ENCODE data around the gene CNTNAP5.
A peak's percentile ranks its signal among the peaks of the same experiment; 100 is the strongest.

CNTNAP5 gene

GRCh38 chr2:124886216-124886615 is 861.1 kb downstream of the CNTNAP5 start:
- Histone ChIP-seq H2BK15ac (ENCODE audit: low read depth, poor library complexity, severe bottlenecking) (no peak overlapping the region), H3K14ac (ENCODE audit: low read length in 2 of 2) (no peak overlapping the region), H3K4me3 (ENCODE audit: insufficient read depth in 1 of 2, low read depth in 1 of 2, low read length in 2 of 2) (no peak overlapping the region), H3K79me1 (replicated peaks; ENCODE audit: low read length, poor library complexity, severe bottlenecking) (no peaks in the 10 kb centered on the region), H3K9me3 (ENCODE audit: control insufficient read depth, low read length) (no peaks in the 10 kb centered on the region), H2BK5ac (ENCODE audit: low read depth, low read length, poor library complexity, severe bottlenecking) (no peak overlapping the region), H3K23ac (ENCODE audit: low read length in 2 of 2) (no peak overlapping the region), H2BK120ac (ENCODE audit: low read depth, low read length) (no peak overlapping the region), H2AFZ (ENCODE audit: low read depth, low read length) (no peak overlapping the region), H3K4me1 (ENCODE audit: control insufficient read depth, insufficient read depth, low read depth, low read length) (no peaks in the 10 kb centered on the region), H3K4ac (ENCODE audit: low read depth in 1 of 2, low read length in 2 of 2) (no peak overlapping the region), H3K18ac (ENCODE audit: low read depth in 1 of 2, low read length in 2 of 2) (no peak overlapping the region), H3K27ac (ENCODE audit: low read length, poor library complexity, severe bottlenecking) (no peak overlapping the region), H2AK5ac (ENCODE audit: low read length, severe bottlenecking) (no peak overlapping the region), H3K9ac (ENCODE audit: low read length) (no peak overlapping the region), H3K27me3 (ENCODE audit: control insufficient read depth in 1 of 2, insufficient read depth in 1 of 2, low read length in 2 of 2) (no peaks in the 10 kb centered on the region), H2BK12ac (ENCODE audit: low read length in 2 of 2) (no peak overlapping the region), H3K36me3 (ENCODE audit: control insufficient read depth in 1 of 2, insufficient read depth in 2 of 2, low read depth in 1 of 2, low read length in 2 of 2) (no peaks in the 10 kb centered on the region), H4K91ac (ENCODE audit: low read length) (no peak overlapping the region), H4K8ac (ENCODE audit: low read length) (no peak overlapping the region), H3K4me2 (ENCODE audit: low read length, poor library complexity, severe bottlenecking) (no peak overlapping the region)
- no peak for DNase-seq

GRCh38 chr2:124887466-124887865 is 862.4 kb downstream of the CNTNAP5 start:
- no peak overlapping the region for H3K14ac ChIP-seq (ENCODE audit: low read length in 2 of 2)
- H2BK120ac ChIP-seq (ENCODE audit: low read depth, low read length) = no peak overlapping the region
- H3K79me1 ChIP-seq (replicated peaks; ENCODE audit: low read length, poor library complexity, severe bottlenecking) = no peaks in the 10 kb centered on the region
- no peak overlapping the region for H2BK5ac ChIP-seq (ENCODE audit: low read depth, low read length, poor library complexity, severe bottlenecking)
- no peak overlapping the region for H3K18ac ChIP-seq (ENCODE audit: low read depth in 1 of 2, low read length in 2 of 2)
- H3K23ac ChIP-seq (ENCODE audit: low read length in 2 of 2) = no peak overlapping the region
- no peak overlapping the region for H3K4me3 ChIP-seq (ENCODE audit: insufficient read depth in 1 of 2, low read depth in 1 of 2, low read length in 2 of 2)
- H3K27ac ChIP-seq (ENCODE audit: low read length, poor library complexity, severe bottlenecking) = no peak overlapping the region
- no peak overlapping the region for H3K9ac ChIP-seq (ENCODE audit: low read length)
- H2BK15ac ChIP-seq (ENCODE audit: low read depth, poor library complexity, severe bottlenecking) = no peak overlapping the region
- 90% methylated on average over 2 of the region's 3 CpGs for WGBS
- no peaks in the 10 kb centered on the region for H3K9me3 ChIP-seq (ENCODE audit: control insufficient read depth, low read length)
- no peaks in the 10 kb centered on the region for H3K27me3 ChIP-seq (ENCODE audit: control insufficient read depth in 1 of 2, insufficient read depth in 1 of 2, low read length in 2 of 2)
- no peaks in the 10 kb centered on the region for H3K4me1 ChIP-seq (ENCODE audit: control insufficient read depth, insufficient read depth, low read depth, low read length)
- H2AK5ac ChIP-seq (ENCODE audit: low read length, severe bottlenecking) = no peak overlapping the region
- no peak overlapping the region for H4K8ac ChIP-seq (ENCODE audit: low read length)
- H3K36me3 ChIP-seq (ENCODE audit: control insufficient read depth in 1 of 2, insufficient read depth in 2 of 2, low read depth in 1 of 2, low read length in 2 of 2) = no peaks in the 10 kb centered on the region
- no peak overlapping the region for H3K4ac ChIP-seq (ENCODE audit: low read depth in 1 of 2, low read length in 2 of 2)
- H2BK12ac ChIP-seq (ENCODE audit: low read length in 2 of 2) = no peak overlapping the region
- H3K4me2 ChIP-seq (ENCODE audit: low read length, poor library complexity, severe bottlenecking) = no peak overlapping the region
- no peak overlapping the region for H2AFZ ChIP-seq (ENCODE audit: low read depth, low read length)
- no peak for DNase-seq
- no peak overlapping the region for H4K91ac ChIP-seq (ENCODE audit: low read length)

- H3K23ac ChIP-seq (ENCODE audit: low read length in 2 of 2) = no peak overlapping the region
- WGBS = 83% methylated on average over 1 of the region's 1 CpG
Measured at GRCh38 chr2:124888431-124888830, 863.3 kb downstream of the CNTNAP5 start.

GRCh38 chr2:124894199-124894598 is 869.1 kb downstream of the CNTNAP5 start:
- H3K4me2 ChIP-seq (ENCODE audit: low read length, poor library complexity, severe bottlenecking) = no peak overlapping the region
- no peaks in the 10 kb centered on the region for H3K9me3 ChIP-seq (ENCODE audit: control insufficient read depth, low read length)
- no peak overlapping the region for H2AFZ ChIP-seq (ENCODE audit: low read depth, low read length)
- WGBS = 38% methylated on average over 2 of the region's 2 CpGs
- no peaks in the 10 kb centered on the region for H3K36me3 ChIP-seq (ENCODE audit: control insufficient read depth in 1 of 2, insufficient read depth in 2 of 2, low read depth in 1 of 2, low read length in 2 of 2)
- no peaks in the 10 kb centered on the region for H3K27me3 ChIP-seq (ENCODE audit: control insufficient read depth in 1 of 2, insufficient read depth in 1 of 2, low read length in 2 of 2)
- H2BK12ac ChIP-seq (ENCODE audit: low read length in 2 of 2) = no peak overlapping the region
- no peak overlapping the region for H3K4me3 ChIP-seq (ENCODE audit: insufficient read depth in 1 of 2, low read depth in 1 of 2, low read length in 2 of 2)
- H3K4me1 ChIP-seq (ENCODE audit: control insufficient read depth, insufficient read depth, low read depth, low read length) = no peaks in the 10 kb centered on the region
- H2BK5ac ChIP-seq (ENCODE audit: low read depth, low read length, poor library complexity, severe bottlenecking) = no peak overlapping the region
- H3K79me1 ChIP-seq (replicated peaks; ENCODE audit: low read length, poor library complexity, severe bottlenecking) = no peaks in the 10 kb centered on the region
- H3K9ac ChIP-seq (ENCODE audit: low read length) = no peak overlapping the region
- H3K14ac ChIP-seq (ENCODE audit: low read length in 2 of 2) = no peak overlapping the region
- no peak overlapping the region for H3K18ac ChIP-seq (ENCODE audit: low read depth in 1 of 2, low read length in 2 of 2)
- H3K23ac ChIP-seq (ENCODE audit: low read length in 2 of 2) = no peak overlapping the region
- no peak overlapping the region for H4K8ac ChIP-seq (ENCODE audit: low read length)
- H2BK120ac ChIP-seq (ENCODE audit: low read depth, low read length) = no peak overlapping the region
- no peak overlapping the region for H4K91ac ChIP-seq (ENCODE audit: low read length)
- no peak overlapping the region for H2AK5ac ChIP-seq (ENCODE audit: low read length, severe bottlenecking)
- no peak overlapping the region for H3K4ac ChIP-seq (ENCODE audit: low read depth in 1 of 2, low read length in 2 of 2)
- H2BK15ac ChIP-seq (ENCODE audit: low read depth, poor library complexity, severe bottlenecking) = no peak overlapping the region
- peak; percentile 53 for DNase-seq
- no peak overlapping the region for H3K27ac ChIP-seq (ENCODE audit: low read length, poor library complexity, severe bottlenecking)

More at GRCh38 chr2:124888431-124888830, 863.3 kb downstream of the CNTNAP5 start:
- no peak overlapping the region for H3K14ac ChIP-seq (ENCODE audit: low read length in 2 of 2)
- no peak overlapping the region for H2AFZ ChIP-seq (ENCODE audit: low read depth, low read length)
- H4K91ac ChIP-seq (ENCODE audit: low read length) = no peak overlapping the region
- H3K4me2 ChIP-seq (ENCODE audit: low read length, poor library complexity, severe bottlenecking) = no peak overlapping the region
- H2BK12ac ChIP-seq (ENCODE audit: low read length in 2 of 2) = no peak overlapping the region
- H2AK5ac ChIP-seq (ENCODE audit: low read length, severe bottlenecking) = no peak overlapping the region
- H3K4ac ChIP-seq (ENCODE audit: low read depth in 1 of 2, low read length in 2 of 2) = no peak overlapping the region
- H3K4me1 ChIP-seq (ENCODE audit: control insufficient read depth, insufficient read depth, low read depth, low read length) = no peaks in the 10 kb centered on the region
- no peak overlapping the region for H4K8ac ChIP-seq (ENCODE audit: low read length)
- H3K36me3 ChIP-seq (ENCODE audit: control insufficient read depth in 1 of 2, insufficient read depth in 2 of 2, low read depth in 1 of 2, low read length in 2 of 2) = no peaks in the 10 kb centered on the region
- H3K9me3 ChIP-seq (ENCODE audit: control insufficient read depth, low read length) = no peaks in the 10 kb centered on the region
- H2BK5ac ChIP-seq (ENCODE audit: low read depth, low read length, poor library complexity, severe bottlenecking) = no peak overlapping the region
- H3K27me3 ChIP-seq (ENCODE audit: control insufficient read depth in 1 of 2, insufficient read depth in 1 of 2, low read length in 2 of 2) = no peaks in the 10 kb centered on the region
- no peak overlapping the region for H3K18ac ChIP-seq (ENCODE audit: low read depth in 1 of 2, low read length in 2 of 2)
- H3K79me1 ChIP-seq (replicated peaks; ENCODE audit: low read length, poor library complexity, severe bottlenecking) = no peaks in the 10 kb centered on the region
- H3K9ac ChIP-seq (ENCODE audit: low read length) = no peak overlapping the region
- H2BK15ac ChIP-seq (ENCODE audit: low read depth, poor library complexity, severe bottlenecking) = no peak overlapping the region
- H3K4me3 ChIP-seq (ENCODE audit: insufficient read depth in 1 of 2, low read depth in 1 of 2, low read length in 2 of 2) = no peak overlapping the region
- no peak overlapping the region for H2BK120ac ChIP-seq (ENCODE audit: low read depth, low read length)
- no peak for DNase-seq
- H3K27ac ChIP-seq (ENCODE audit: low read length, poor library complexity, severe bottlenecking) = no peak overlapping the region
